CD4-positive, alpha-beta T cell treated with Interleukin-17A for 1 hour (primary cell): ENCODE results near the gene ACBD5.
"Not testable (repeated sequence)": the region's sequence is repeated elsewhere in the genome, so short reads cannot be mapped to it uniquely, and the experiment has no call there.

ENCODE experiments used
- DNase-seq: peaks from one replicate; pipeline ENCODE4 v3.0.0-alpha.2; 2020

The ACBD5 gene

GRCh38 chr10:27240212-27241009 lies at the start of gene ACBD5:
Gene ACBD5, minus strand, starts transcription at chr10:27240797. Its CDS starts 109 bp downstream, at chr10:27240688.
- peak; percentile 76 for DNase-seq

- peak; percentile 58 for DNase-seq
These were observed 44.5 kb upstream of the ACBD5 start for GRCh38 chr10:27285093-27285492.

- no peak for DNase-seq
These were observed 36.0 kb upstream of the ACBD5 start for GRCh38 chr10:27276581-27276980.

- DNase-seq: not testable (repeated sequence)
These were observed 25.4 kb upstream of the ACBD5 start for GRCh38 chr10:27266025-27266424.

- not testable (repeated sequence) for DNase-seq
These were observed 22.2 kb upstream of the ACBD5 start for GRCh38 chr10:27262788-27263187.

- no peak for DNase-seq
These were observed 18.5 kb upstream of the ACBD5 start for GRCh38 chr10:27258838-27259812.

GRCh38 chr10:27258492-27258837 lies 17.9 kb upstream of the ACBD5 start:
- DNase-seq: no peak

- DNase-seq: no peak
These were observed 15.9 kb upstream of the ACBD5 start for GRCh38 chr10:27256299-27257189.

GRCh38 chr10:27253576-27253975 lies 13.0 kb upstream of the ACBD5 start:
- DNase-seq: no peak

- DNase-seq: peak; percentile 83
These were observed 11.8 kb upstream of the ACBD5 start for GRCh38 chr10:27252267-27253000.

GRCh38 chr10:27251554-27251953 lies 11.0 kb upstream of the ACBD5 start:
- no peak for DNase-seq

GRCh38 chr10:27248215-27248614 lies 7.6 kb upstream of the ACBD5 start:
- no peak for DNase-seq

- no peak for DNase-seq
These were observed 6.8 kb upstream of the ACBD5 start for GRCh38 chr10:27247441-27247840.

- DNase-seq: no peak
These were observed 6.4 kb upstream of the ACBD5 start for GRCh38 chr10:27247006-27247405.

GRCh38 chr10:27245836-27246235 lies 5.2 kb upstream of the ACBD5 start:
- DNase-seq: no peak

GRCh38 chr10:27244976-27245375 lies 4.4 kb upstream of the ACBD5 start:
- no peak for DNase-seq

GRCh38 chr10:27242951-27243551 lies 2.5 kb upstream of the ACBD5 start:
- DNase-seq: peak; percentile 89

- no peak for DNase-seq
These were observed 1.9 kb upstream of the ACBD5 start for GRCh38 chr10:27242473-27242950.

- DNase-seq: peak; percentile 90
These were observed 1.3 kb upstream of the ACBD5 start for GRCh38 chr10:27241652-27242472.

- peak; percentile 42 for DNase-seq
These were observed 534 bp upstream of the ACBD5 start for GRCh38 chr10:27241010-27241651.
